Uterus (tissue), 2 donors: ENCODE measurements around the gene TMEM11.

ENCODE experiments used
- CTCF ChIP-seq, 4 experiments: fragments of 200-600 bp in 2 of 4; fragments of 450-650 bp in 2 of 4; sonication (generic) in 2 of 4; IDR thresholded peaks; one replicate each; pipeline ENCODE4 v1.5.1; 2016 to 2019; ENCODE audit warnings: antibody characterized with exemption in 4 of 4, mild to moderate bottlenecking in 2 of 4, moderate library complexity in 1 of 4
- POLR2A ChIP-seq, 2 donors: fragments of 450-650 bp; IDR thresholded peaks; one replicate each; pipeline ENCODE4 v1.6.1; 2016; ENCODE audit warnings: antibody characterized with exemption in 2 of 2, mild to moderate bottlenecking in 1 of 2, moderate library complexity in 1 of 2

- TF ChIP-seq CTCF (IDR thresholded peaks at IDR 0.05), result no peak
- TF ChIP-seq POLR2A (IDR thresholded peaks at IDR 0.05), result no peak
These were observed 38.4 kb upstream of the TMEM11 start for GRCh38 chr17:21252289-21252795.
